K562 (cell line): Measurements from ENCODE around the gene PCED1B. TPM values are rescaled to one million over a fixed set of nuclear protein-coding genes. Genes with fewer than 3 reads are reported as not detected.

Experiments used
- ATAC-seq: fragments of 200-7000 bp; cut with Tn5 transposase; 3 replicates; pipeline ENCODE4 v1.9.1; 2020; ENCODE audit warnings: moderate library complexity
- BruUV-seq: library from RNA; stranded (reverse); fragments of 400-500 nt; replicated peaks from 2 replicates; lab custom pipeline; 2021; lab: Mats Ljungman, UMichigan
- CTCF ChIA-PET: fragments of 300-600 bp; formaldehyde crosslinking; extraction: SDS; loops from one replicate; lab custom pipeline; 2021; ENCODE audit warnings: low intra/inter-chr PET ratio; lab: Yijun Ruan, JAX
- POLR2A ChIA-PET: fragments of 300-600, 350-650 bp; sonication (Branson Sonifier 250); formaldehyde crosslinking; extraction: SDS; loops from one replicate; lab custom pipeline; 2021; ENCODE audit warnings: antibody characterized with exemption, inconsistent platforms; lab: Yijun Ruan, JAX
- DNase-seq, 4 experiments: peaks; one replicate each; pipeline versions ENCODE4 v3.0.0 to v3.0.0-alpha.2; 2011 to 2018; ENCODE audit warnings: low spot score in 3 of 4, mixed read lengths in 3 of 4; ENCODE audit errors: extremely low read depth in 1 of 4
- FAIRE-seq: peaks from 2 replicates; lab custom pipeline; 2011; peaks lifted over from hg19 to GRCh38; lab: Jason Lieb, UNC
- H2AFZ ChIP-seq: 2 replicates; pipeline ENCODE4 v1.6.0; 2011; ENCODE audit warnings: low read depth, low read length, control low read depth, inconsistent platforms
- H3K27ac ChIP-seq: fragments of 200-600 bp; 3 replicates; pipeline ENCODE4 v1.8.0; 2011; ENCODE audit warnings: low read depth, mild to moderate bottlenecking, control low read depth, inconsistent platforms, low read length, moderate library complexity, mixed read lengths; ENCODE audit errors: extremely low read depth
- H3K27me3 ChIP-seq, 2 experiments: fragments of 300-600 bp in 1 of 2; 2 replicates in 1 of 2; 3 replicates in 1 of 2; pipeline versions ENCODE4 v1.6.0 to v1.8.0; 2011; ENCODE audit warnings: inconsistent platforms in 2 of 2, low read length in 2 of 2, mild to moderate bottlenecking in 1 of 2, mixed read lengths in 1 of 2, moderate library complexity in 1 of 2; ENCODE audit not compliant: control insufficient read depth in 2 of 2, insufficient read depth in 2 of 2
- H3K36me3 ChIP-seq: fragments of 300-600 bp; 3 replicates; pipeline ENCODE4 v1.8.0; 2011; ENCODE audit warnings: mild to moderate bottlenecking, low read length, inconsistent platforms; ENCODE audit not compliant: control insufficient read depth, insufficient read depth
- H3K4me1 ChIP-seq, 2 experiments: fragments of 200-600 bp in 1 of 2; replicated peaks in 1 of 2; 2 replicates in 1 of 2; 3 replicates in 1 of 2; pipeline versions ENCODE4 v1.5.1 to v1.8.0; 2011; ENCODE audit warnings: inconsistent platforms in 2 of 2, low read length in 2 of 2, mild to moderate bottlenecking in 1 of 2, mixed read lengths in 1 of 2, moderate library complexity in 1 of 2; ENCODE audit not compliant: control insufficient read depth in 2 of 2, insufficient read depth in 2 of 2
- H3K4me2 ChIP-seq: 2 replicates; pipeline ENCODE4 v1.6.1; 2011; ENCODE audit warnings: low read length, control low read depth, inconsistent platforms, mixed read lengths; ENCODE audit not compliant: insufficient read depth
- H3K4me3 ChIP-seq: fragments of 200-600 bp; sonication (generic), shearing (Covaris generic); 2 replicates; pipeline ENCODE4 v1.5.1; 2016; ENCODE audit warnings: control low read depth, inconsistent platforms
- H3K79me2 ChIP-seq: fragments of 200-600 bp; 3 replicates; pipeline ENCODE4 v1.8.0; 2011; ENCODE audit warnings: low read length, inconsistent platforms; ENCODE audit not compliant: control insufficient read depth, insufficient read depth
- H3K9ac ChIP-seq, 2 experiments: 2 replicates each; pipeline versions ENCODE4 v1.6.0 to v1.6.1; 2011; ENCODE audit warnings: low read depth in 2 of 2, low read length in 2 of 2, control low read depth in 1 of 2, inconsistent platforms in 1 of 2, mild to moderate bottlenecking in 1 of 2, mixed read lengths in 1 of 2; ENCODE audit not compliant: insufficient read depth in 1 of 2
- H3K9me1 ChIP-seq: one replicate; pipeline ENCODE4 v1.6.0; 2011; ENCODE audit warnings: inconsistent platforms, mild to moderate bottlenecking, low read length, moderate library complexity; ENCODE audit not compliant: control insufficient read depth, insufficient read depth
- H3K9me3 ChIP-seq: replicated peaks from 2 replicates; pipeline ENCODE4 v1.5.1; 2011; ENCODE audit warnings: low read depth, low read length, inconsistent platforms; ENCODE audit not compliant: control insufficient read depth, insufficient read depth
- H4K20me1 ChIP-seq: replicated peaks from 2 replicates; pipeline ENCODE4 v1.6.1; 2011; ENCODE audit warnings: low read length, inconsistent platforms, mixed read lengths; ENCODE audit not compliant: control insufficient read depth, insufficient read depth
- CBFA2T3 ChIP-seq: fragments of 450-650 bp; IDR thresholded peaks from 2 replicates; pipeline ENCODE4 v1.6.1; 2017
- ELF1 ChIP-seq: fragments of 200-800 bp; sonication (Bioruptor generic); IDR thresholded peaks from 2 replicates; pipeline ENCODE4 v1.6.1; 2016; ENCODE audit warnings: missing genetic modification characterization, missing compliant biosample characterization
- ETS2 ChIP-seq: IDR thresholded peaks from 2 replicates; pipeline ENCODE4 v1.6.1; 2016; ENCODE audit warnings: borderline replicate concordance, missing genetic modification characterization, mild to moderate bottlenecking, moderate library complexity, missing compliant biosample characterization; ENCODE audit not compliant: poor library complexity, severe bottlenecking
- FOSL1 ChIP-seq: fragments of 200-800 bp; sonication (Bioruptor generic); conservative IDR thresholded peaks from 2 replicates; pipeline ENCODE4 v1.6.1; 2016; ENCODE audit warnings: missing genetic modification characterization, missing compliant biosample characterization
- FOXA1 ChIP-seq: fragments of 450-650 bp; IDR thresholded peaks from 2 replicates; pipeline ENCODE4 v1.6.1; 2016; ENCODE audit warnings: mild to moderate bottlenecking, borderline replicate concordance
- GMEB1 ChIP-seq: fragments of 250-450 bp; sonication (Bioruptor Pico); IDR thresholded peaks from 2 replicates; pipeline ENCODE4 v1.4.0; 2020; ENCODE audit warnings: mild to moderate bottlenecking
- HSF4 ChIP-seq: fragments of 250-450 bp; sonication (Bioruptor Pico); IDR thresholded peaks from 2 replicates; pipeline ENCODE4 v2.1.2; 2022; ENCODE audit warnings: mild to moderate bottlenecking, moderate library complexity, borderline replicate concordance
- NFRKB ChIP-seq: fragments of 450-650 bp; IDR thresholded peaks from 2 replicates; pipeline ENCODE4 v1.6.1; 2016; ENCODE audit warnings: low read depth
- RAD21 ChIP-seq, 2 experiments: fragments of 250-450 bp in 1 of 2; fragments of 450-650 bp in 1 of 2; sonication (Bioruptor Pico) in 1 of 2; formaldehyde crosslinking in 1 of 2; IDR thresholded peaks in 1 of 2; conservative IDR thresholded peaks in 1 of 2; 2 replicates each; pipeline versions ENCODE4 v1.4.0 to v1.8.0; 2020 to 2022; ENCODE audit warnings: mild to moderate bottlenecking in 2 of 2, moderate library complexity in 1 of 2
- RB1 ChIP-seq: fragments of 450-650 bp; IDR thresholded peaks from 2 replicates; pipeline ENCODE4 v1.6.1; 2017; ENCODE audit warnings: low read depth, mild to moderate bottlenecking
- RFX5 ChIP-seq: IDR thresholded peaks from 2 replicates; pipeline ENCODE4 v1.6.1; 2011; ENCODE audit warnings: low read depth, mild to moderate bottlenecking, improper control_type of control experiment, low read length
- SMARCA4 ChIP-seq: fragments of 450-650 bp; IDR thresholded peaks from 2 replicates; pipeline ENCODE4 v1.6.1; 2016
- TFAM ChIP-seq: fragments of 250-450 bp; sonication (Bioruptor Pico); conservative IDR thresholded peaks from 2 replicates; pipeline ENCODE4 v1.5.0; 2021; ENCODE audit warnings: mild to moderate bottlenecking, moderate library complexity
- USF2 ChIP-seq: sonication (generic); formaldehyde crosslinking; IDR thresholded peaks from 2 replicates; pipeline ENCODE4 v1.5.0; 2020; ENCODE audit warnings: missing genetic modification reagents
- ZBTB34 ChIP-seq: fragments of 250-450 bp; sonication (Bioruptor Pico); IDR thresholded peaks from 2 replicates; pipeline ENCODE4 v1.8.0; 2021; ENCODE audit warnings: mild to moderate bottlenecking, moderate library complexity
- ZNF586 ChIP-seq: fragments of 450-650 bp; formaldehyde crosslinking; conservative IDR thresholded peaks from 2 replicates; pipeline ENCODE4 v1.4.0; 2020; ENCODE audit warnings: mild to moderate bottlenecking, moderate library complexity
- ZNF76 ChIP-seq: fragments of 250-450 bp; sonication (Bioruptor Pico); IDR thresholded peaks from 2 replicates; pipeline ENCODE4 v1.4.0; 2020; ENCODE audit warnings: mild to moderate bottlenecking, moderate library complexity, borderline replicate concordance
- WGBS: fragments of 100-300 bp; shearing (Covaris generic); methylation state at CpG from one replicate; pipeline ENCODE4 v1.1.6; 2016; ENCODE audit warnings: low coverage, mixed read lengths; ENCODE audit not compliant: insufficient coverage; ENCODE audit errors: missing lambda C conversion rate; 5-methylcytosine and 5-hydroxymethylcytosine counted together
- in situ Hi-C: fragments of 300-500 bp; cut with MboI; formaldehyde crosslinking; loops from 4 replicates; pipeline ENCODE4 v1.15.0; 2018; ENCODE audit warnings: inconsistent platforms, mixed read lengths
- intact Hi-C: fragments of 100-400 bp; cut with micrococcal nuclease; formaldehyde crosslinking; loops from 2 replicates; pipeline ENCODE4 v1.14.2; 2022
- polyA plus RNA-seq, 8 experiments: library from polyadenylated mRNA; depleted of rRNA in 4 of 8; stranded (reverse) in 5 of 8; unstranded in 3 of 8; fragments of >200 nt; fragmentation: Nextera tagmentation in 2 of 8; fragmentation: Illumina TruSeq in 1 of 8; extraction: Ambion mirVana in 2 of 8; extraction: Trizol in 1 of 8; gene quantifications; 2 replicates each; pipeline versions ENCODE4 v1.2.1 to v1.2.3, GENCODE V29; 2011 to 2014; ENCODE audit warnings: inconsistent platforms in 1 of 8, missing spikeins in 1 of 8
- total RNA-seq, 7 experiments: library from RNA; depleted of rRNA in 6 of 7; stranded (reverse); fragments of >200 nt in 6 of 7; fragmentation: Illumina TruSeq in 2 of 7; extraction: Trizol in 2 of 7; gene quantifications; 2 replicates each; pipeline versions ENCODE4 v1.2.1 to v1.2.3, GENCODE V29; 2011 to 2021; ENCODE audit warnings: low replicate concordance in 1 of 7

Gene PCED1B
- total and polyA plus RNA-seq, 9 of the 15 experiments (the other 6 are each of a cell fraction or from before 2014, with no cell fraction given) = 1.2 to 9.3 (median 2.5) TPM

- TF ChIP-seq ELF1 (tag) = 0 out of 2 replicates have a peak, but pooled peaks have one; percentile 10
- peak; percentile 9; the same call in 1 of the 2 replicates for TF ChIP-seq FOSL1 (tag)
- peak; percentile 74 for TF ChIP-seq NFRKB
- TF ChIP-seq CBFA2T3 = 0 out of 2 replicates have a peak, but pooled peaks have one; percentile 27
- no peak for TF ChIP-seq USF2 (CRISPR knock-in tag)
- peak; percentile 23; the same call in 1 of the 2 replicates for TF ChIP-seq FOXA1
- TF ChIP-seq, all 486 proteins: peak for 12
Observed at GRCh38 chr12:47271800-47272239, 192.4 kb downstream of the PCED1B start (continued).

GRCh38 chr12:47272412-47273190 is 193.2 kb downstream of the PCED1B start:
- peak overlapping the region; percentile 79 for H3K27ac ChIP-seq
- ATAC-seq (peak; percentile 69), FAIRE-seq (peak; percentile 82), DNase-seq (peak in 2 of 4 experiments; percentile 62 to 80)
- H3K4me3 ChIP-seq = no peak overlapping the region
- CTCF ChIA-PET = no interaction called here
- peaks cover 5 to 52% of the 10 kb centered on the region in 2 experiments for H3K4me1 ChIP-seq
- H3K9me1 ChIP-seq = no peaks in the 10 kb centered on the region
- H3K79me2 ChIP-seq = no peaks in the 10 kb centered on the region
- in situ Hi-C loops = no loop called here
- WGBS = 7% methylated on average over 3 of the region's 3 CpGs
- intact Hi-C loops = no loop called here
- H4K20me1 ChIP-seq = no peaks in the 10 kb centered on the region
- no peaks in the 10 kb centered on the region for H3K36me3 ChIP-seq
- POLR2A ChIA-PET = interaction anchor here (0.7 to 2.0 kb wide), 5 partner anchors 8 to 58 kb away, joined by 3 to 11 read pairs (median 6); no protein-coding TSS in a partner anchor
- H3K9me3 ChIP-seq = no peaks in the 10 kb centered on the region
- H3K9ac ChIP-seq = peak overlapping the region in 1 of 2 experiments; percentile 54; a peak in 3 of 4 replicates
- BruUV-seq = no TSS peak
- peak overlapping the region; percentile 62 for H3K4me2 ChIP-seq
- H3K27me3 ChIP-seq = no peaks in the 10 kb centered on the region
- H2AFZ ChIP-seq = peak overlapping the region; percentile 87
- 0 out of 2 replicates have a peak, but pooled peaks have one; percentile 20 for TF ChIP-seq ZBTB34 (CRISPR knock-in tag)
- no peak for TF ChIP-seq GMEB1
- TF ChIP-seq TFAM (CRISPR knock-in tag) = no peak
- no peak for TF ChIP-seq ZNF586 (CRISPR knock-in tag)
- TF ChIP-seq ETS2 (tag) = no peak
- no peak for TF ChIP-seq ZNF76
- peak; percentile 30; the same call in 1 of the 2 replicates for TF ChIP-seq HSF4
- TF ChIP-seq RB1 = no peak
- no peak for TF ChIP-seq RFX5
- peak; percentile 84 for TF ChIP-seq SMARCA4
- no peak for TF ChIP-seq RAD21 (CRISPR knock-in tag; conservative IDR thresholded peaks at IDR 0.05 in 1 of 2, IDR thresholded peaks at IDR 0.05 in 1 of 2)
